HG03571 (cell line): ENCODE results near the gene P2RX6.

Experiments used
- ATAC-seq: cut with Tn5 transposase; IDR thresholded peaks from one replicate; pipeline ENCODE4 v1.9.1; 2021; ENCODE audit not compliant: unreplicated experiment

Gene P2RX6

DNA sequence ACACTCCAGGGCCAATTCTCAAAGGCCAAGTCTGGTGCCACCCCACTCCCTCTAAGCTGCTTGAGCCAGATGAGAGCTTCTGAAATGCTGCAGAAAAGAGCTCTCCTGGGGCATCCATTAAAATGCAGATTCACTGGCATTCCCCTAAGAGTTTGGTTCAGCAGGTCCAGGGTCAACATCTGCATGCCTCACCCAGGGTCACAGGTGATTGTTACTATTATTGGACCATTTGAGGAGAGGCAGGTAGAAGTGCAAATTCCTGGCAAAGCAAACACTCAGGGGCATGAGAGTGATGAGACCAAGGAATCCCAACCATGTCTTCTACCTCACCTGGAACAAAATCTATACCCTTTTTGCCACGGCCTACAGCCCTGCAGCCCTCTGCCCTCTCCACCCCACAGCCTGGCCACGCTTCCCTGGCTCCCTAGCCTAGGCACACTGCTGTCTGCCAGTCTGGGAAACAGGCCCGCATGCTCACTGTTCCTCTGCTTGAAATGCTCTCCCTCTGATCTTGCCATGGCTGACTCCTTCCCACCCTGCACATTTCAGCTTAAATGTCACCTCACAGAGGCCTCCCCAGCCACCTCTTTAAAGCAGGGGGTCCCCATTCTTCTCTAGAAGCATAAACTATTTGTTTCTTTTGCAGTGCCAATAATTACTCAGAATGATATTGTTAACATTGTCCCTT is 4.4 kb upstream of the P2RX6 start:
- ATAC-seq, result no peak

DNA sequence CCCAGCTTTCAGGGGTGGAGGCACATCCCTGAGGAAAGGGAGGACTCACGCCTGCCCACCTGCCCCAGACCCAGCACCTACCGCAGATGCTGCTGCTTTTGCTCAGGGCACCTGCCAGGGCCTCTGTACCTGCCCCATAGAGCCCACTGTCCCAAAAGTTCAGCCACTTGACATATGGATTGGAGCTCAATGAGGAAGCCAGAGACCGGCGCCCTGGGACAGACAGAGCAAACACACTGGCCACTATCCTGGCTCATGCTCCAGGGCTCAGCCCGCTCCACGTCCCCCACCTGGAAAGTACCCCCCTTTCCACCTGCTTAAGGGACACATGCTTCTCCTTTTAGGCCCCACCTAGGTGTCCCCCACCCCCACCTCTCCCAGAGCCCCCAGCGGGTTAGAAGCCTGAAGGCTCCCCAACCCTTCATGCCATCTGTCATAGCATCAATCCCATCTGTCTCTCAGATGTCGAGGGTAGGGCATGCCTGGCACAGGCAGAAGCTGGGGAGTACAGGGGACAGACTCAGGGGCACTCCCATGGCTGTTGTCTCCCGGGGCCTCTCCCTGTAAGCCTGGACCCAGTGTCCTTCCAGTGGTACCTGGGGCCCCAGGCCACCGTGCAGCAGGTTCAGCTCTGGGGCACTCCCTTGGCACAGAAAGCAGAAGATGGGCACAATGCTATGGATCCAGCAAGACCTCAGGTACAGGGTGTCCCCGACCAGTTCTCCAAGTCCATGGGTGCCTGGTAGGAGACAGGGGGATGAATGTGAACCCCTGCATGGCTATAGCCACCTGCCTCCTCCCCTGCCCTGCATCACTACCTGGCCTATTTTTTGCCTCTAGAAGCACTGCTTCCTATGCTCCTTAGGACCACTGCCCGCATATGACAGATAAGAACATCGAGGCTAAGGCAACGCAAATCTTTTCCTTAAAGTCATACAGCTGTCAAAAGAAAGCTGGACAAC is 2.2 kb upstream of the P2RX6 start:
- no peak for ATAC-seq

DNA sequence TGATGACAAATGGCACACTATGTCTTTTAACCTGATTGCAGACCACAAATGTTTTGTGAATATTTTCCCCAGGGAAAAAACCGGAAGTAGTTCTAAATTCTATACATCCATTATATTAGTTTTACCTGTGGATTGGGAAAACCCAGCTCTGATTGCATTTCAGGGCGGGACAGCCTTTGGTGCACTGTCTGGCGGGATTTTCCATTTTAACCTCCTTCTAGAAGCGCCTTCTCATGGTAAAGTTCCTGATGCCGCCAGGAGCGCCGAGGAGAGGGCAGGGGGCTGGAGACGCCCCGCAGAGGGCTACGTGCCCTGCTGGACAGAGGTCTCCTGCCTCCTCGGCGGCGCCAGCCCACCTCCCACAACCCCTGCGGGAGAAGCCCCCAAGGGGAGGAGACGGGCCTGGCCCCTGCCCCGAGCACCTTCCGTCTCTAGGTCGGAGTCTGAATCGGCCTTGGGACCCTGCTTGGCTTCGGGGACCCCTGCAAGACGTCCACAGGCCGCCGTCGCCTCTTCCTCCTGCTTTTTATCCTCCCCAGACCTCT is 1.2 kb upstream of the P2RX6 start:
- no peak for ATAC-seq

DNA sequence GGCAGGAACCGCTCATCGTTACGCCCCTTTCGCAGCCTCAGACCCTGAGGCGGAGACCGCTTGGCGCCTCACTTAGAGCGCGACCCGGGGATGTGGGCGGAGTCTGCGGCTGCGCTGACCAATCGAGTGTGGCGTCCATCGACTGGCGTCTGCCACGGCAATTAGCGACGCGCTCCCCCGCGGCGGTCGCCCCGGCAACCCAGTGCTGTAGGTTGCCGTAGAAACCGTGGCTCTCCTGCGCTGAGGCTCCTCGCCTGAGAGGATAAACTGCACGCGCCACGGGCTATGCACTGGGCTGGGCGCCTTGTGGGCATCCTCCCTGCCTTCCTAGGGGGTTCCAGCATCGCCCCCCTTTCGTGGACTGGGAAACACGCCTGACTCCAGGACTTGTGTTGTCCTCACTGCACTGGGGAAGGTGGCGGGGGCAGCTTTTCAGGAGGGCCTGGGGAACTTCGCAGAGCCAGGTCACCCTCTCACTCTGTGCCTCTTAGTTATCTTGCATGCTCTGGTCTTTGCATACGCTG is 701 bp upstream of the P2RX6 start:
- ATAC-seq, result peak; percentile 81

DNA sequence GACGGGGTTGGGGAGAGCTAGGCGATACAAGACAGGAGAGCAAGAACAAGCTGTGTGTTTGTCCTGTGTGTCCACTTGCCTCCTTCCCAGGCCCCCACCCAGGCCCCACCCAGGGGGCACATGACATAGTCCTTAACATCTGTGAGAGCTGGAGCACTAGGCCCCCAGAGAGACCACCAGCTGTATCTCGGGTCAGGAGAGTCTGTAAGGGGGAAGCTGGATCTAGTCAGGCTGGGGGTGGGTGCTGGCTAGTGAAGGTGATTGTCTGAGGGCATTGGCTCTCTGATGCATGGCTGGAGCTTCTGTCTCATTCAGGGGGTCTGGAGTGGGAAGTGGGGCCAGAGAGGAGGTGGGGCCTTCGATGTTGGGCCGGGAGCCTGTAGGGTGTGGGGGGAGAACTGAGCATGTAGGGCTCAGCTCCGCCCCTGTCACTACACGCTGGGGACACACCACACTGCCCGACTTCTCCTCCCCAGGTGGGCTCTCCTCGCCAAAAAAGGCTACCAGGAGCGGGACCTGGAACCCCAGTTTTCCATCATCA is 571 bp downstream of the P2RX6 start:
- ATAC-seq, result no peak

DNA sequence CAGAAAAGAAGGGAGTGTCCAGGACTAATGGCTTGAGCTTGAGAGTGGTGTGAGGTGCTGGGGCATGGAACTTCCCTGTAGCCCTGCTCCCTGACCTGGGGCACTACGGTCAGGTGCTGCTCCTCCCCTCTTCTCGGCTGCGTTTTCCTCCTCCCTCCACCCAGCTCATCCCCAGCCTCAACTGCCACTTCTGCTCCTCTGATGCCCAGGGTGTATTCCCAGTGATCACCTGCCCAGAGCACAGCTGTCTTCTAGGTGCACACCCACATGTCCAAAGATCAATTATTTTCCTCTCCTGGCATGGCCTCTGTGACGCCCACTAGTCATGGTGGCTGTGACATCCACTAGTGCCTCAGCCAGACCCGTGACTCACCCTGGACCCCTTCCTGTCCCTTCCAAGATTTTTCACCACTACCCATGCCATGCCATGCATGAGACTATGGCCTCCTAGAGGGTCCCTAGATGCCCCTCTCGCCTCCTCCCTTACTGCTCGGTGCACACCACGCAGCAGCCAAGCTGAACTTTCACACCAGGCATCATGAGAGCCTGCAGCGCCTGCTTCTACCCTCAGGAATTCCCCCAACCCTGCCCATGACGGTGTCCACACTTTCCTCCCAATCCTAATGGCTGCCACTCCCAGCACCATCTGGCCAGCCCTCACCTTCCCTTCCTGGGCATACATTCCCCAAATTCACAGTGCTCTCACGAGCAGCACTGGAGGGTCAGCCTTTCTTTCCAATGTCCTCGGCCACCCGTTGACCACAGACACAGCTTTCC is 1.9 kb downstream of the P2RX6 start:
- no peak for ATAC-seq

DNA sequence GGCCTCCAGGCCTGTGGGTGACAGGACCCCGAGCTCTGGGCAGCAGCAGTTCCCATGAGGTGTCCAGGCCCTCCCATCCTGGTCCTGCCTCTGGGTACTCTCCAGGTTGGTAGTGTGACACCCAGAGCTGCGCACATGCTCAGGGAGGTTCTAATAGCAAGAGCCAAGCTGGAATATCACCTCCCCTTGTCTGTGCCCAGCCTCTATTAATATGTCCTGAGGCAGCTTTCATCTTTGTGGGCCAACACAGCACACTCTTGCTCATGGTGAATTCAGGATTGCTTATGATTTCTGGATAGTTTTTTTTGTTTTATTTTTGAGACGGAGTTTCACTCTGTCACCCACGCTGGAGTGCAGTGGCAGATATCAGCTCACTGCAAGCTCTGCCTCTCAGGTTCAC is 3.3 kb downstream of the P2RX6 start:
- no peak for ATAC-seq

DNA sequence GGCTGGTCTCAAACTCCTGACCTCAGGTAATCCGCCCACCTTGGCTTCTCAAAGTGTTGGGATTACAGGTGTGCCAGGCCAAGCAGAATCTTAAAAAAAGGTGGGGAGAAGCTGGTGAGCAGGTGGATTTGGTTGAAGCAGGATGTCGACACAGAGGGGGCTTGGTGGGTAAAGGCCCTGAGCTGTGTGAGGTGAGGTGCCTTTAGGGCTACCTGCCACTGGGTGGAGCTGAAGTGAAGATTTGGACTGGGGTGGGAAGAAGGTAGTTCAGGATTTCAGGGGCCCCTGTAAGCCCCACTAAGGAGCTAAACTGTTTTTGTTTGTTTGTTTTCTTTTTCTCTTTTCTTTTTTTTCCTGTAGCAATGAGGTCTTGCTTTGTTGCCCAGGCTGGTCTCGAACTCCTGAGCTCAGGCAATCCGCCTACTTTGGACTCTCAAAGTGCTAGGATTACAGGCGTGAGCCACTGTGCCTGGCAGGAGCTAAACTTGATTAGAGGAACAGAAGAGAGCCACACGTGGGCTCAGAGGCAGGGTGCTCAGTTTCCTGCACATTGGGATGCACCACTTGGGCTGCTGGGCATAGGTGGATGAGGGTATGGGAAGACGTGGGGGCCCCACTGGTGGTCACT is 6.0 kb downstream of the P2RX6 start:
- no peak for ATAC-seq

DNA sequence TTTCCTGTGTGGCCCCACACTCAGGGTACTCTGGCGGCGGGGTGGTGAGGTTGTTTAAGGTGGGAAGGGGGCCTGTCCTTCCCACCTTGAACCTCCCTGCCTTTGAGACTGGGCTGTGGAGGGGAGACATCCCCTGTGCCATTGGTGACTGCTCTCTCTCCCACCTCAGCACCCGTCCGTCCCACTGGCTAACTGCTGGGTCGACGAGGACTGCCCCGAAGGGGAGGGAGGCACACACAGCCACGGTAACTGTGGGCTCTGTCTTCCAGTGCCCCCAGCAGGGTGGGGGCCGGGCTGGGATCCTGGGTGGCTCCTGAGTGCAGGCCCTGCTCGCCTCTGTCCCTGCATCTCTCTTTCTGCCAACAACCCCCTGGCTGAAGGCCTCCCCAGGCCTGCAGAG is 7.5 kb downstream of the P2RX6 start:
- ATAC-seq, result no peak

DNA sequence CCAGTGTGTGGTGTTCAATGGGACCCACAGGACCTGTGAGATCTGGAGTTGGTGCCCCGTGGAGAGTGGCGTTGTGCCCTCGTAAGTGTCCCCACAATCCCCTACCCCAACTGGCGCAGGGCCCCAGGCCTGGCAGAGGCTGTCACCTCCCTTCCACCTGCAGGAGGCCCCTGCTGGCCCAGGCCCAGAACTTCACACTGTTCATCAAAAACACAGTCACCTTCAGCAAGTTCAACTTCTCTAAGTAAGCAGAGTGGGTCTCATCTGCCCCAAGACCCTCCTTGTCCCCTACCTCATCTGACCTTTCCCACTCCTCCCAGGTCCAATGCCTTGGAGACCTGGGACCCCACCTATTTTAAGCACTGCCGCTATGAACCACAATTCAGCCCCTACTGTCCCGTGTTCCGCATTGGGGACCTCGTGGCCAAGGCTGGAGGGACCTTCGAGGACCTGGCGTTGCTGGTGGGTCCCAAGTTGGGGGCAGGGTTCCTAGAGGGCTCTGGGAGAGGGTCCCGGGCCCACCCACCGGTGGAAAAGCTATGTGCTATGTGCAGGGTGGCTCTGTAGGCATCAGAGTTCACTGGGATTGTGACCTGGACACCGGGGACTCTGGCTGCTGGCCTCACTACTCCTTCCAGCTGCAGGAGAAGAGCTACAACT is 8.1 kb downstream of the P2RX6 start:
- no peak for ATAC-seq

DNA sequence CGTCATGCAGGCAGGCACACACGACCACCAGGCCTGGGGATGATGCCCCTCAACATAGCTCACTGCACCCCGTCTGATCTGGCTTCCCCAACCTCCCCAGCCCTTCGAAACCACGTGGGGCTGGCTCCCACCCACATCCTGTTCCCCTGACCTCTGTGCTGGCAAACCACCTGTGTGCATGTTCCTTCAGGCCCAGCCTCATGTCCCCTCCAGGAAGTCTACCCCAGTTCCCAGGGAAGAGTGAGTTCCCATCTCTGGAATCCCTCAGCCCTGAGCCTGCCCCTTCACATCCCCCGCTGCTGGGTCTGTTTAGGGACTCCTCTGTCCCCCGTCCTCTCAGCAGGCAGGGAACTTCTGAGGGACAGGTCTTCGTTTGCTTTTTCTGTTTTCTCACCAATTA is 10.3 kb downstream of the P2RX6 start:
- no peak for ATAC-seq

DNA sequence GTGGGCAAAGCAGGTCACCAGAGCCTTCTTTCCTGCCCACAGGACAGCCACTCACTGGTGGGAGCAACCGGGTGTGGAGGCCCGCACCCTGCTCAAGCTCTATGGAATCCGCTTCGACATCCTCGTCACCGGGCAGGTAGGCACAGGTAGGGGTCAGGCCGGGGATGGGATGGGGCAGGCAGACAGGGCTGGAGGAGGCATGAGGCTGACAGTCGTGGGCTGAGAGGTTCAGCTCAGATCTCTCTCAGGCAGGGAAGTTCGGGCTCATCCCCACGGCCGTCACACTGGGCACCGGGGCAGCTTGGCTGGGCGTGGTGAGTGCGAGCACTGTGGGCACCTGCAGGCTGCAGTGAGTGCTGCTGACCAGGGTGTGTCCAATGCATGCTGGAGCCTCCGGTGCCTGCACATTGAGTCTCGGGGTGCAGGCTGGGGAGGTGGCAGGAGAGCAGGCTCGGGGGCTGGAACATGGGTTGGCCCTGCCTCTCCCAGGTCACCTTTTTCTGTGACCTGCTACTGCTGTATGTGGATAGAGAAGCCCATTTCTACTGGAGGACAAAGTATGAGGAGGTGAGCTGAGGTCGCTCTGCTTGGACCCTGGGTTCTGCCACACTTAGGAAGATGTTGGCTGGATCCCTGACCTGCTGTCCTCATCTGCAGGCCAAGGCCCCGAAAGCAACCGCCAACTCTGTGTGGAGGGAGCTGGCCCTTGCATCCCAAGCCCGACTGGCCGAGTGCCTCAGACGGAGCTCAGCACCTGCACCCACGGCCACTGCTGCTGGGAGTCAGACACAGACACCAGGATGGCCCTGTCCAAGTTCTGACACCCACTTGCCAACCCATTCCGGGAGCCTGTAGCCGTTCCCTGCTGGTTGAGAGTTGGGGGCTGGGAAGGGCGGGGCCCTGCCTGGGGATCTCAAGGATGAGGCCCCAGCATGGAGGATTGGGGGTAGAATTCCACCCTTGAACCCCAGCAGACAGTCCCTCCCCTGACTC is 11.1 kb downstream of the P2RX6 start:
- no peak for ATAC-seq

DNA sequence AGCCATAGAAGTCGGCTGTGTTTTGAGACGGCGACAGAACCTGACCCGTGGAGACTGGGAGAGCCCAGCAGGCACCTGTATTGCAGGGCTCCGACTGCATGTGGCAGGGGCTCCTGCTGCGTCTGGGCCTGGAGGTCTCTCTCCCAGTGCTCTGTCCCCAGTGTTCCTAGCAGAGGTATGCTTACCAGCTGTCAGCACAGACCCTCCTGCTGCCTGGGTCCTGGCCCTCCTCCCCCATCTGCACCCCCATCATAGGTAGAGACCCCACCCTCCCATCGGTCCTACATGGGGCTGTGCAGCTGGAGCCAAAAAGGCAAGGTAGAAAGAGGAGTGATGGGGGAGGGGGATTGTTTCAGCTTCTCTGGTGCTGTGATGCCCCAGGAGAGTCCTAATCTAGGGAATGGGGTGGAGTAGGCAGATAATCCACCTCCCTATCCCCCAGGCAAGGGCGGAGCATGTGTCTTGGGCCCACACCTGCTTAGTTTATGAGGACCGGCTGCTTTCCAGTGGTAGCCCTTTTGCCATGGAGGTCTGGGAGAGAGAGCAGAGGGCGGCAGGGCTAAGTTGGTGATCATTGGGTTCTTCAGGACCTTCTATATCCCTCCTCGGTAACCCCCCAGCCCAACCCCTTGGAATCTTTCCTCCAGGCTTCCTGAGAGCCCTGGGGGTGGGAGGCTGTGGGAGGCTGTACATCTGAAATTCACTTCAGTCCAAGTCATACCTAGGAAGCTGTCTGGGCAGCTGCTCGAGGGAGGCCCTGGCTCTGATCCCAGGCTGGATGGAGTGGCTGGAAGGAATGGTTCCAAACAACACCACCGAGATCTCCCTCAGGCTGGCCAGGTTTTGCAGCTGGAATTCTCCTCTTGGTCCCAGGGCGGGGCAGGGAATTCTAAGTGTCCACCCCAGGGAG is 12.1 kb downstream of the P2RX6 start:
- no peak for ATAC-seq

DNA sequence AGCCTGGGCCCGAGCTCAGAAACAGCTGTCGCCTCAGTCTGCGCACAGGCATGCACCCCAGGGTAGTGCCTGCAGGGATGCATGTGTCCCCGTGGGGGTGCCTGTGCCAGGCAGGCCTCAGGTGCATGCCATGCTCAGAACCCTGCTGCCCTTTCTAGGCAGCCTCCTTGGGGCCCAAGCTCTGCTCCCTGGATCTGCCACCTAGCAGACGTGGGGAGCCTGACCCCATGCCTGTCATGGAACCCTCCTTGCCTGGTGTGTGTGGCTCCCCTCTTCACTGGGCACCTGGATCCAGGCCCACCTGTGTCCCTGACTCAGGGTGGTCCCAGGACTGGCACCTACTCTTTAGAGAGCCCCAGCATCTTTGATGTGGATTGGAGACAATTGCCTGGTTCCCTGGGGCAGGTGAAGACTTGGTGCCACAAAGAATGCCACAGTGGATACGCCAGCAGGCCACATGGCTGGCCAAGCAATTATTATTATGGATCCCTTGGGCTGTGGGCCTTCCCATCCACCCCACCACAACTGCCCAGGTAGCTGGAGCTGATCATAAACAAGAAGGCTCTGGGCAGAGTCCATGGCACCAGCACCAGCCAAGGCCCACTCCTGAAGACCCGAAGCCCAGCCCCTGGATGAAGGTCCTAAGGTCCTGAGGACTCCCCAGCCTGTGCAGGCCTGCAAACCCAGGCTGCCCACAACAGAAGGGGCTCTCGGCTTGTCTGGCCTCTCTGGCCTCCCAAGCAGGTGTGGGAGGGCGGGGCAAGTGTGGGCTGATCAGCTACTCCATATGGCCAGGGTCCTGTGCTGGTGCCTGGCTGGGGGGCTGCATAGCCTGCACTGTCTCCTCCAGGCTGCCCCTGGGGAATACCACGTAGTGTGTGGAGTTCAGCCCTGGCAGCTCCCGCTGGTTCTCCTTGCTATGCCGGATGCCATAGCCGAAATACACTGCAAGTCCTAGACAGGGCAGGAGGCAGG is 13.6 kb downstream of the P2RX6 start:
- no peak for ATAC-seq

DNA sequence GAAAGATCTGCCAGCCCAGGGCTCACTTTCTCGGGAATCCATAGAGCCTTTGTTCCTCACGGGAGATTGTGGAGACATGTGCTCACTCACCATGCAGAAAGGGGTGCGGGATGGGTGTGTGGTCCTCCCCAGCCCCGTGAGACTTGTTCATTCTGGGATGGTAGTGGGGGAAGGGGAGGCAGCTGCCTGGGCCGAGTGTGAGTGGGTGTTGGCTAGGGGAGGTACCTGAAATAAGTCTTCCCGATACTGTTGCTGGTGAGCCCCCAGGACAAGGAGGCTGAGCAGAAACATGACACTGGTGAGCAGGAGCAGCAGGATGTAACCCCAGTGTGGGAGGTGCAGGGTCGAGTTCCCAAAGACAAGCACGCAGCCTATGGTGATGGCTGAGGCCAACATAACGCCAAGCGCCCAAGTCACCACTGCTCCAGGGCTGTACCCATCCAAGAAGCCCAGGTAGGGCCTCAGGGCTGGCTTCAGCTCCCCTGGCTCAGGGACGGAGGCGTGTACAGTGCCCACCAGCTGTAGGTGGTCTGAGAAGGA is 14.6 kb downstream of the P2RX6 start:
- ATAC-seq, result no peak

DNA sequence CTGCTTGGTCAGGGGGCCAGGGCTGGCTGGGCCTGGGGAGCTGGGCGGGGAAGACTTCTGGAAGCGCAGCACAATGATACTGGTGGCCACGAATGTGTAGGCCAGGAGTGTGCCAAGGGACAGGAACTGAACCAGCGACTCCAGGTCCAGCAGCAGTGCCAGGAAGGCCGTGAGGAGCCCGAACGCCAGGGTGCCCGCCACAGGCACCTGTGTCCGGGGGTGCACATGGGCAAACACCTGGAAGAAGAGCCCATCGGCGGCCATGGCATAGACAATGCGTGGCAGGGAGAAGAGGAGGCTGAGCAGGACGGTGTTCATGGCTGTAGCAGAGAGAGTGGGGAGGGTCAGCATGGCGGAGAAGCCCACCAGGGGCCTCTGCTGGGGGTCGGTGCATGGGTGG is 15.1 kb downstream of the P2RX6 start:
- no peak for ATAC-seq
